Measurements from ENCODE around the gene MLH3. TPM values are rescaled to one million over a fixed set of nuclear protein-coding genes. Genes with fewer than 3 reads are reported as not detected.

Gene MLH3
- total RNA-seq, 1 experiment from 2014 or later: 23.0 TPM

- Histone ChIP-seq H3T11ph (ENCODE audit: low read length) (no peak overlapping the region), H3K79me2 (ENCODE audit: insufficient read depth, low read length) (no peaks in the 10 kb centered on the region), H3K79me1 (ENCODE audit: insufficient read depth, low read depth, low read length, poor library complexity, severe bottlenecking) (no peaks in the 10 kb centered on the region), H3K14ac (ENCODE audit: insufficient read depth, low read length) (0 out of 2 replicates have a peak overlapping the region, but pooled peaks have one; percentile 1), H3K27me3 (ENCODE audit: insufficient read depth, low read length) (no peaks in the 10 kb centered on the region), H3K9ac (ENCODE audit: extremely low read depth, insufficient read length, low read length) (no peak overlapping the region), H2BK15ac (ENCODE audit: low read depth, low read length) (no peak overlapping the region), H3K9me3 (ENCODE audit: control insufficient read depth, low read depth, low read length) (no peaks in the 10 kb centered on the region), H3K4ac (ENCODE audit: low read depth, low read length) (no peak overlapping the region), H3K23me2 (ENCODE audit: insufficient read length, low read depth, low read length, poor library complexity, severe bottlenecking) (no peaks in the 10 kb centered on the region), H3K4me2 (ENCODE audit: insufficient read depth, insufficient read length, low read length) (no peak overlapping the region), H4K8ac (replicated peaks; ENCODE audit: insufficient read length, low read depth, low read length) (no peak overlapping the region), H3K18ac (ENCODE audit: insufficient read length, low read depth, low read length) (no peak overlapping the region), H3K27ac (ENCODE audit: insufficient read length, low read depth, low read length) (no peak overlapping the region), H4K5ac (ENCODE audit: insufficient read length, low read depth, low read length) (no peak overlapping the region), H4K91ac (ENCODE audit: insufficient read length, low read depth, low read length) (no peak overlapping the region), H2AK5ac (ENCODE audit: insufficient read length, low read length) (no peak overlapping the region), H4K20me1 (ENCODE audit: control insufficient read depth, insufficient read depth, insufficient read length) (no peaks in the 10 kb centered on the region), H3K23ac (ENCODE audit: insufficient read length, low read depth, low read length) (no peak overlapping the region), H2BK5ac (ENCODE audit: insufficient read length, low read length) (no peak overlapping the region), H2AFZ (ENCODE audit: low read length) (no peak overlapping the region), H3K4me1 (ENCODE audit: insufficient read depth, low read length) (no peaks in the 10 kb centered on the region; the same call in 1 of the 2 replicates), H2BK20ac (ENCODE audit: low read depth, low read length, poor library complexity, severe bottlenecking) (no peak overlapping the region), H3K56ac (ENCODE audit: insufficient read length, low read depth, low read length) (no peak overlapping the region), H2BK120ac (ENCODE audit: low read depth, low read length, poor library complexity, severe bottlenecking) (no peak overlapping the region), H2BK12ac (ENCODE audit: insufficient read length, low read depth, low read length) (no peak overlapping the region)
- peak; percentile 56 for DNase-seq
- Mint-ChIP-seq H3K4me3 (peak overlapping the region in 1 of 2 experiments; percentile 31; a peak in 1 of 5 replicates), H3K27ac (peak overlapping the region in 2 of 3 experiments; percentile 29 to 46; a peak in 2 of 7 replicates), H3K27me3 (ENCODE audit: low read depth) (no peaks in the 10 kb centered on the region; the same call in 1 of the 2 replicates), H3K9me3 (no peaks in the 10 kb centered on the region), H3K4me1 (peaks cover 24 to 40% of the 10 kb centered on the region in 2 experiments), H3K36me3 (ENCODE audit: insufficient read depth in 1 of 3, low read depth in 3 of 3) (no peaks in the 10 kb centered on the region)
- TF ChIP-seq CTCF (conservative IDR thresholded peaks at IDR 0.05): no peak
- no CpG with 5 or more reads among the region's 15 CpGs for WGBS (ENCODE audit: extremely low coverage, insufficient read length, low lambda C conversion rate)
Measured at GRCh38 chr14:74974364-74975058, 76.8 kb downstream of the MLH3 start.

Data from H9 (cell line).